Right atrium auricular region (tissue), 2 donors: ENCODE results near the gene PPP1R1A. TPM values are rescaled to one million over a fixed set of nuclear protein-coding genes. Genes with fewer than 3 reads are reported as not detected.
A peak's percentile ranks its signal among the peaks of the same experiment; 100 is the strongest.

Experiments
- DNase-seq: peaks from one replicate; pipeline ENCODE4 v3.0.0-alpha.2; 2019; ENCODE audit warnings: low spot score
- H3K27ac ChIP-seq, 2 donors: fragments of 200-600 bp; sonication (generic); 1 replicate in 1 of 2; 2 replicates in 1 of 2; pipeline ENCODE4 v1.5.1; 2016 to 2019
- H3K27me3 ChIP-seq, 2 donors: fragments of 200-600 bp; sonication (generic); one replicate each; pipeline versions ENCODE4 v1.5.1 to v1.6.0; 2017 to 2019
- H3K36me3 ChIP-seq: fragments of 200-600 bp; sonication (generic); one replicate; pipeline ENCODE4 v1.5.1; 2016
- H3K4me1 ChIP-seq, 2 donors: fragments of 200-600 bp; sonication (generic); one replicate each; pipeline versions ENCODE4 v1.5.1 to v1.6.0; 2017 to 2019
- H3K4me3 ChIP-seq, 2 donors: fragments of 200-600 bp; sonication (generic); 1 replicate in 1 of 2; 2 replicates in 1 of 2; pipeline ENCODE4 v1.5.1; 2017 to 2019; ENCODE audit warnings: mild to moderate bottlenecking in 1 of 2, moderate library complexity in 1 of 2
- H3K9me3 ChIP-seq, 2 donors: fragments of 200-600 bp; sonication (generic); one replicate each; pipeline ENCODE4 v1.5.1; 2019
- CTCF ChIP-seq, 2 donors: fragments of 200-600 bp; sonication (generic); IDR thresholded peaks; one replicate each; pipeline ENCODE4 v1.5.1; 2019; ENCODE audit warnings: antibody characterized with exemption in 2 of 2
- total RNA-seq, 2 donors: library from RNA; depleted of rRNA; stranded (reverse); fragments of >200 nt; gene quantifications; one replicate each; pipeline ENCODE4 v1.1.0, GENCODE V29; 2016

The PPP1R1A gene
- total RNA-seq, 2 donors from 2014 or later: 104 to 111 TPM

GRCh38 chr12:54564768-54565167, 23.7 kb downstream of the PPP1R1A start:
- Histone ChIP-seq H3K4me3 (no peak overlapping the region), H3K4me1 (peaks cover 0 to 5% of the 10 kb centered on the region in 2 donors), H3K36me3 (no peaks in the 10 kb centered on the region), H3K27ac (no peak overlapping the region), H3K27me3 (no peaks in the 10 kb centered on the region), H3K9me3 (no peaks in the 10 kb centered on the region)
- TF ChIP-seq CTCF (IDR thresholded peaks at IDR 0.05): no peak
- DNase-seq: no peak

DNA sequence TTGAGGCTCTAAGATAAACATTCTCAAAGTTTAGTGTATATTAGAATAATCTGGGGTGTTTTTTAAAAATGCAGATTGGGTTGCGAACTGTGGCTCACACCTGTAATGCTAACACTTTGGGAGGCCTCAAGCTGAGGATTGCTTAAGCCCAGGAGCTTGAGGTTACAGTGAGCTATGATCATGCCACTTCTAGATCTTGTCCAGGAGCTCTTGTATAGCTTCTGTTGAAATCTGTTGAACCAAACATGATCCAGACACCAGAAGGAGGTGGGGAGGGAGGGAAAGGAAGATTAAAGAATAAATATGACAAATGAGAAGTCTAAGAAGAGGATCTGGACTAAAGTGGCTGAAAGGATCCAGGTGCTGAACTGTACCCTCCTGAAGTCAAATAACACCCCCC, 24.7 kb downstream of the PPP1R1A start:
- H3K4me3 ChIP-seq: no peak overlapping the region

GRCh38 chr12:54562750-54563356, 25.6 kb downstream of the PPP1R1A start:
- peaks cover 0 to 6% of the 10 kb centered on the region in 2 donors for H3K4me1 ChIP-seq
- no peaks in the 10 kb centered on the region for H3K9me3 ChIP-seq
- H3K36me3 ChIP-seq: no peaks in the 10 kb centered on the region
- H3K27me3 ChIP-seq: no peaks in the 10 kb centered on the region
- no peak overlapping the region for H3K27ac ChIP-seq
- DNase-seq: no peak
- TF ChIP-seq CTCF (IDR thresholded peaks at IDR 0.05): no peak
- H3K4me3 ChIP-seq: no peak overlapping the region

More for the DNA sequence above, 24.7 kb downstream of the PPP1R1A start:
- Histone ChIP-seq H3K36me3 (no peaks in the 10 kb centered on the region), H3K27me3 (no peaks in the 10 kb centered on the region), H3K27ac (no peak overlapping the region), H3K4me1 (peaks cover 0 to 6% of the 10 kb centered on the region in 2 donors), H3K9me3 (no peaks in the 10 kb centered on the region)
- no peak for DNase-seq
- TF ChIP-seq CTCF (IDR thresholded peaks at IDR 0.05): no peak

GRCh38 chr12:54561164-54561563, 27.3 kb downstream of the PPP1R1A start:
- TF ChIP-seq CTCF (IDR thresholded peaks at IDR 0.05): no peak
- H3K36me3 ChIP-seq: no peaks in the 10 kb centered on the region
- H3K4me1 ChIP-seq: peaks cover 0 to 6% of the 10 kb centered on the region in 2 donors
- peak overlapping the region; percentile 59 to 66 for H3K27ac ChIP-seq
- H3K4me3 ChIP-seq: peak overlapping the region; percentile 9 to 43
- no peak for DNase-seq
- no peaks in the 10 kb centered on the region for H3K9me3 ChIP-seq
- no peaks in the 10 kb centered on the region for H3K27me3 ChIP-seq

- H3K36me3 ChIP-seq: no peaks in the 10 kb centered on the region
- peak; percentile 93 for DNase-seq
- peaks cover 0 to 6% of the 10 kb centered on the region in 2 donors for H3K4me1 ChIP-seq
- H3K9me3 ChIP-seq: no peaks in the 10 kb centered on the region
- H3K27ac ChIP-seq: peak overlapping the region; percentile 59 to 66
- no peaks in the 10 kb centered on the region for H3K27me3 ChIP-seq
- peak overlapping the region; percentile 30 to 43 for H3K4me3 ChIP-seq
- no peak for TF ChIP-seq CTCF (IDR thresholded peaks at IDR 0.05)
Measured at GRCh38 chr12:54560374-54560858, 28.0 kb downstream of the PPP1R1A start.

- no peak overlapping the region for H3K27ac ChIP-seq
- no peaks in the 10 kb centered on the region for H3K9me3 ChIP-seq
- DNase-seq: no peak
- peaks cover 0 to 6% of the 10 kb centered on the region in 2 donors for H3K4me1 ChIP-seq
- H3K4me3 ChIP-seq: no peak overlapping the region
- H3K36me3 ChIP-seq: no peaks in the 10 kb centered on the region
- no peak for TF ChIP-seq CTCF (IDR thresholded peaks at IDR 0.05)
- H3K27me3 ChIP-seq: no peaks in the 10 kb centered on the region
Measured at GRCh38 chr12:54558759-54559158, 29.7 kb downstream of the PPP1R1A start.
